ENCODE data around the gene NTF4.
A peak's percentile ranks its signal among the peaks of the same experiment; 100 is the strongest.
"Not testable (repeated sequence)": the region's sequence is repeated elsewhere in the genome, so short reads cannot be mapped to it uniquely, and the experiment has no call there.

Gene NTF4

GRCh38 chr19:49042177-49042576 lies 22.4 kb downstream of the NTF4 start:
- no peaks in the 10 kb centered on the region for H4K20me1 ChIP-seq (ENCODE audit: insufficient read depth, low read length)
- no peaks in the 10 kb centered on the region for H3K79me2 ChIP-seq (ENCODE audit: low read length)
- no peaks in the 10 kb centered on the region for H3K4me1 ChIP-seq (ENCODE audit: low read length)
- H3K4me3 ChIP-seq (ENCODE audit: low read length) = no peak overlapping the region
- no peak overlapping the region for H3K27ac ChIP-seq (ENCODE audit: low read length)
- H3K9me3 ChIP-seq (ENCODE audit: insufficient read depth, low read length) = no peaks in the 10 kb centered on the region
- no peak for TF ChIP-seq EZH2phosphoT487 (IDR thresholded peaks at IDR 0.05; ENCODE audit: low read depth)
- no peak overlapping the region for H3K4me2 ChIP-seq (ENCODE audit: low read length)
- no peak overlapping the region for H2AFZ ChIP-seq (ENCODE audit: low read depth, low read length)
- no peak overlapping the region for H3K9ac ChIP-seq (ENCODE audit: low read length)
- H3K27me3 ChIP-seq (ENCODE audit: low read depth, low read length) = no peaks in the 10 kb centered on the region
- no peaks in the 10 kb centered on the region for H3K36me3 ChIP-seq (replicated peaks; ENCODE audit: low read depth, low read length)

GRCh38 chr19:49039736-49040135 lies 24.9 kb downstream of the NTF4 start:
- not testable (repeated sequence) for H3K9me3 ChIP-seq (ENCODE audit: insufficient read depth, low read length); H3K79me2 ChIP-seq (ENCODE audit: low read length); H3K4me2 ChIP-seq (ENCODE audit: low read length); H3K4me1 ChIP-seq (ENCODE audit: low read length); H3K27ac ChIP-seq (ENCODE audit: low read length); H3K27me3 ChIP-seq (ENCODE audit: low read depth, low read length); H3K4me3 ChIP-seq (ENCODE audit: low read length); H3K9ac ChIP-seq (ENCODE audit: low read length); H4K20me1 ChIP-seq (ENCODE audit: insufficient read depth, low read length); H3K36me3 ChIP-seq (replicated peaks; ENCODE audit: low read depth, low read length); H2AFZ ChIP-seq (ENCODE audit: low read depth, low read length)

DNA sequence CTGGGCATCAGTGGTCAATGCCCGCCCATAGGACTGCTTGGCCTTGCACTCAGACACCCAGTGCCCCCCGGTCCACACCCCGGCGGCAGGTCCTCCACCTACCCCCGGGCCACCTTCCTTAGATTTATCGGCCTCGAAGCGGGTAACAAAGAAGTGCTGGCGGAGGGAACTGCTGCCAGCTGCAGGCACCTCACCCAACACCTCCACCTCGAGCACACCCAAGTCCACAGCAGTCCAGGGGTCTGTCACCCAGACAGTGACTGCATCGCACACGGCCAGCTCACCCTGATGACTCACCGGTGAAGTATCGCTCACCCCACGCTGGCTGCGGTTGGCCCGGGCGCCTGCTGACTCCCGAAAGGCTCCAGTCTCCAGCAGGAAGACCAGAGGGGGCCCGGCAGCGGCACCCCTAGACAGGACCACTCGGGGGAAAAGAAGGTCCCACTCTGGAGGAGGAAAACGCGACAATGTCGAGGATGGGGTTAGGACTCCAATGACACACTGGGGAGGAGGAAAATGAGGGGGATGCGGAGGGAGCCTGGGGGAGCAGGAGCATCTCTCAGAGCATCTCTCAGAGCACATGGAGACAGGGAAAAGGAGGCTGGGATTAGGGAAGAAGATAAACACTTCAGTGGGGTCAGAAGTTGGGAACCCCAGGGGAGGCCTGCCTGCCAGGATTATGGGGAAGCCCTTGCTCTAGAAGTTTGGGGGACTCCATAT lies 25.9 kb downstream of the NTF4 start:
- H3K9me3 ChIP-seq (ENCODE audit: insufficient read depth, low read length); H3K9ac ChIP-seq (ENCODE audit: low read length); H3K36me3 ChIP-seq (replicated peaks; ENCODE audit: low read depth, low read length); H3K79me2 ChIP-seq (ENCODE audit: low read length); H3K27ac ChIP-seq (ENCODE audit: low read length); H2AFZ ChIP-seq (ENCODE audit: low read depth, low read length); H3K27me3 ChIP-seq (ENCODE audit: low read depth, low read length); H3K4me1 ChIP-seq (ENCODE audit: low read length); H4K20me1 ChIP-seq (ENCODE audit: insufficient read depth, low read length); H3K4me2 ChIP-seq (ENCODE audit: low read length); H3K4me3 ChIP-seq (ENCODE audit: low read length): not testable (repeated sequence)

GRCh38 chr19:49038111-49038510 lies 26.5 kb downstream of the NTF4 start:
- not testable (repeated sequence) for H3K27ac ChIP-seq (ENCODE audit: low read length); H3K4me1 ChIP-seq (ENCODE audit: low read length); H3K36me3 ChIP-seq (replicated peaks; ENCODE audit: low read depth, low read length); H3K79me2 ChIP-seq (ENCODE audit: low read length); H4K20me1 ChIP-seq (ENCODE audit: insufficient read depth, low read length); H3K9ac ChIP-seq (ENCODE audit: low read length); H2AFZ ChIP-seq (ENCODE audit: low read depth, low read length); H3K4me3 ChIP-seq (ENCODE audit: low read length); H3K27me3 ChIP-seq (ENCODE audit: low read depth, low read length); H3K9me3 ChIP-seq (ENCODE audit: insufficient read depth, low read length); H3K4me2 ChIP-seq (ENCODE audit: low read length)

GRCh38 chr19:49036815-49037214 lies 27.8 kb downstream of the NTF4 start, which contains the start of gene CGB1:
CGB1 (minus strand) TSS chr19:49036895; CDS start chr19:49036711, 184 bp downstream.
- not testable (repeated sequence) for H2AFZ ChIP-seq (ENCODE audit: low read depth, low read length); H3K4me2 ChIP-seq (ENCODE audit: low read length); H3K4me1 ChIP-seq (ENCODE audit: low read length); H3K9ac ChIP-seq (ENCODE audit: low read length); H4K20me1 ChIP-seq (ENCODE audit: insufficient read depth, low read length); H3K36me3 ChIP-seq (replicated peaks; ENCODE audit: low read depth, low read length); H3K27me3 ChIP-seq (ENCODE audit: low read depth, low read length); H3K27ac ChIP-seq (ENCODE audit: low read length); H3K79me2 ChIP-seq (ENCODE audit: low read length); H3K4me3 ChIP-seq (ENCODE audit: low read length); H3K9me3 ChIP-seq (ENCODE audit: insufficient read depth, low read length)
- TF ChIP-seq, protein P1, sequence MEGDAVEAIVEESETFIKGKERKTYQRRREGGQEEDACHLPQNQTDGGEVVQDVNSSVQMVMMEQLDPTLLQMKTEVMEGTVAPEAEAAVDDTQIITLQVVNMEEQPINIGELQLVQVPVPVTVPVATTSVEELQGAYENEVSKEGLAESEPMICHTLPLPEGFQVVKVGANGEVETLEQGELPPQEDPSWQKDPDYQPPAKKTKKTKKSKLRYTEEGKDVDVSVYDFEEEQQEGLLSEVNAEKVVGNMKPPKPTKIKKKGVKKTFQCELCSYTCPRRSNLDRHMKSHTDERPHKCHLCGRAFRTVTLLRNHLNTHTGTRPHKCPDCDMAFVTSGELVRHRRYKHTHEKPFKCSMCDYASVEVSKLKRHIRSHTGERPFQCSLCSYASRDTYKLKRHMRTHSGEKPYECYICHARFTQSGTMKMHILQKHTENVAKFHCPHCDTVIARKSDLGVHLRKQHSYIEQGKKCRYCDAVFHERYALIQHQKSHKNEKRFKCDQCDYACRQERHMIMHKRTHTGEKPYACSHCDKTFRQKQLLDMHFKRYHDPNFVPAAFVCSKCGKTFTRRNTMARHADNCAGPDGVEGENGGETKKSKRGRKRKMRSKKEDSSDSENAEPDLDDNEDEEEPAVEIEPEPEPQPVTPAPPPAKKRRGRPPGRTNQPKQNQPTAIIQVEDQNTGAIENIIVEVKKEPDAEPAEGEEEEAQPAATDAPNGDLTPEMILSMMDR (IDR thresholded peaks at IDR 0.05; ENCODE audit: low read depth, low read length) = peak; percentile 59

GRCh38 chr19:49031642-49032301 lies 32.8 kb downstream of the NTF4 start, which contains the start of gene CGB2:
CGB2 (plus strand) TSS chr19:49031890; CDS start chr19:49032096, 206 bp downstream.
- H3K36me3 ChIP-seq (replicated peaks; ENCODE audit: low read depth, low read length); H3K4me2 ChIP-seq (ENCODE audit: low read length); H3K4me1 ChIP-seq (ENCODE audit: low read length); H4K20me1 ChIP-seq (ENCODE audit: insufficient read depth, low read length); H3K79me2 ChIP-seq (ENCODE audit: low read length); H3K4me3 ChIP-seq (ENCODE audit: low read length); H3K27ac ChIP-seq (ENCODE audit: low read length); H3K9ac ChIP-seq (ENCODE audit: low read length); H3K9me3 ChIP-seq (ENCODE audit: insufficient read depth, low read length); H3K27me3 ChIP-seq (ENCODE audit: low read depth, low read length); H2AFZ ChIP-seq (ENCODE audit: low read depth, low read length): not testable (repeated sequence)
- TF ChIP-seq, protein P1 (IDR thresholded peaks at IDR 0.05; ENCODE audit: low read depth, low read length) = peak; percentile 32

DNA sequence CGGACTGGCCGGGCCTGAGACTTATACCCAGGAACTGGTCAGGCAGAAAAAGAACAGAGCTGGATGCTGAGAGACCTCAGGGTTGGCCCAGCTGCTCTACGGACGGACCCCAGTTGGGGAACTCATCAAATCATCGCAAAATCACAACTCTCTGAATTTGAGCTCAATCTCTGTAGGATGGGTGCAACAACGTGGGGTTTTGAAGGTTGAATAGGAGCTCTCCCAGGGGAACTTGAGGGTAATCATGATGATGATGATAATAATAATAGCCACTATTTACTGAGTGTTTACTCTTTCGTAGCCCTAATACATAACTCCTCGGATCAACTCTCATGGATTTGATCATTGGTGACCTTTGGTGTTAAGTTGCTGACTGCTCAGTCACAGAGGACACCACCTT lies 34.3 kb downstream of the NTF4 start:
- H4K20me1 ChIP-seq (ENCODE audit: insufficient read depth, low read length); H3K27me3 ChIP-seq (ENCODE audit: low read depth, low read length); H3K4me2 ChIP-seq (ENCODE audit: low read length); H3K36me3 ChIP-seq (replicated peaks; ENCODE audit: low read depth, low read length); H2AFZ ChIP-seq (ENCODE audit: low read depth, low read length); H3K9ac ChIP-seq (ENCODE audit: low read length); H3K4me1 ChIP-seq (ENCODE audit: low read length); H3K79me2 ChIP-seq (ENCODE audit: low read length); H3K27ac ChIP-seq (ENCODE audit: low read length); H3K9me3 ChIP-seq (ENCODE audit: insufficient read depth, low read length); H3K4me3 ChIP-seq (ENCODE audit: low read length): not testable (repeated sequence)

GRCh38 chr19:49029749-49030148 lies 34.9 kb downstream of the NTF4 start:
- not testable (repeated sequence) for H3K9ac ChIP-seq (ENCODE audit: low read length); H4K20me1 ChIP-seq (ENCODE audit: insufficient read depth, low read length); H3K4me2 ChIP-seq (ENCODE audit: low read length); H3K27me3 ChIP-seq (ENCODE audit: low read depth, low read length); H3K27ac ChIP-seq (ENCODE audit: low read length); H3K36me3 ChIP-seq (replicated peaks; ENCODE audit: low read depth, low read length); H3K79me2 ChIP-seq (ENCODE audit: low read length); H3K4me1 ChIP-seq (ENCODE audit: low read length); H2AFZ ChIP-seq (ENCODE audit: low read depth, low read length); H3K4me3 ChIP-seq (ENCODE audit: low read length); H3K9me3 ChIP-seq (ENCODE audit: insufficient read depth, low read length)
